H1 (cell line): ENCODE results near the gene KREMEN1. TPM values are rescaled to one million over a fixed set of nuclear protein-coding genes. Genes with fewer than 3 reads are reported as not detected.

Experiments used
- CTCF ChIA-PET: fragments of 300-600 bp; sonication (Branson Sonifier 250); formaldehyde crosslinking; loops from one replicate; lab custom pipeline; 2021; ENCODE audit not compliant: partially characterized antibody; lab: Charles Lee
- POLR2A ChIA-PET: fragments of 300-600 bp; sonication (Branson Sonifier 250); formaldehyde crosslinking; loops from one replicate; lab custom pipeline; 2021; ENCODE audit warnings: inconsistent platforms; ENCODE audit not compliant: partially characterized antibody; lab: Charles Lee
- DNase-seq, 2 experiments: peaks; one replicate each; pipeline versions ENCODE4 v3.0.0 to v3.0.0-alpha.2; 2010 to 2022; ENCODE audit warnings: low spot score in 2 of 2, low read depth in 1 of 2, mixed read lengths in 1 of 2
- FAIRE-seq: peaks from 2 replicates; lab custom pipeline; 2011; peaks lifted over from hg19 to GRCh38; lab: Jason Lieb, UNC
- H2AFZ ChIP-seq: 2 replicates; pipeline ENCODE4 v1.8.1; 2012; ENCODE audit warnings: low read length, inconsistent platforms
- H2AK5ac ChIP-seq: 2 replicates; pipeline ENCODE4 v1.6.1; 2013; ENCODE audit warnings: low read depth, low read length
- H2BK120ac ChIP-seq: replicated peaks from 2 replicates; pipeline ENCODE3; 2013; ENCODE audit warnings: low read depth, low read length, inconsistent platforms
- H2BK12ac ChIP-seq: 2 replicates; pipeline ENCODE4 v1.6.1; 2013; ENCODE audit warnings: low read depth, low read length
- H2BK15ac ChIP-seq: 2 replicates; pipeline ENCODE4 v1.6.1; 2013; ENCODE audit warnings: low read length
- H2BK20ac ChIP-seq: 2 replicates; pipeline ENCODE4 v1.6.1; 2013; ENCODE audit warnings: low read length
- H2BK5ac ChIP-seq: 2 replicates; pipeline ENCODE4 v1.6.1; 2013; ENCODE audit warnings: low read depth, low read length
- H3K14ac ChIP-seq: 2 replicates; pipeline ENCODE4 v1.6.1; 2013; ENCODE audit warnings: inconsistent platforms; ENCODE audit not compliant: insufficient read length
- H3K18ac ChIP-seq: 2 replicates; pipeline ENCODE4 v1.6.1; 2013; ENCODE audit warnings: low read length; ENCODE audit errors: extremely low read depth
- H3K23ac ChIP-seq: 2 replicates; pipeline ENCODE4 v1.6.1; 2013; ENCODE audit warnings: inconsistent platforms; ENCODE audit not compliant: insufficient read length
- H3K23me2 ChIP-seq: 2 replicates; pipeline ENCODE4 v1.6.1; 2013; ENCODE audit warnings: low read depth, low read length
- H3K27ac ChIP-seq: 2 replicates; pipeline ENCODE4 v1.6.1; 2011; ENCODE audit warnings: low read depth, low read length, inconsistent platforms
- H3K27me3 ChIP-seq, 4 experiments: replicated peaks in 1 of 4; 1 replicate in 1 of 4; 2 replicates in 3 of 4; pipeline versions ENCODE4 v1.6.1 to v1.8.1; 2011 to 2013; ENCODE audit warnings: low read length in 3 of 4, mild to moderate bottlenecking in 3 of 4, inconsistent platforms in 2 of 4, mixed read lengths in 2 of 4, moderate library complexity in 1 of 4; ENCODE audit not compliant: control insufficient read depth in 3 of 4, insufficient read depth in 3 of 4; ENCODE audit errors: extremely low read depth in 1 of 4
- H3K36me3 ChIP-seq, 4 experiments: 2 replicates each; pipeline versions ENCODE4 v1.6.1 to v1.8.1; 2011 to 2013; ENCODE audit warnings: mild to moderate bottlenecking in 4 of 4, low read length in 3 of 4, moderate library complexity in 2 of 4, control low read depth in 1 of 4, inconsistent platforms in 1 of 4; ENCODE audit not compliant: insufficient read depth in 4 of 4, control insufficient read depth in 2 of 4
- H3K4ac ChIP-seq: replicated peaks from 2 replicates; pipeline ENCODE3; 2013; ENCODE audit warnings: low read length, low read depth, mixed read lengths, inconsistent platforms; ENCODE audit not compliant: insufficient read length
- H3K4me1 ChIP-seq, 4 experiments: replicated peaks in 1 of 4; 1 replicate in 1 of 4; 2 replicates in 3 of 4; pipeline versions ENCODE4 v1.6.1 to v1.8.1; 2011 to 2013; ENCODE audit warnings: low read length in 3 of 4, inconsistent platforms in 2 of 4, mixed read lengths in 1 of 4; ENCODE audit not compliant: insufficient read depth in 4 of 4, control insufficient read depth in 3 of 4
- H3K4me2 ChIP-seq, 2 experiments: 2 replicates each; pipeline versions ENCODE4 v1.6.1 to v1.8.1; 2011 to 2013; ENCODE audit warnings: low read depth in 2 of 2, low read length in 2 of 2, control low read depth in 1 of 2, inconsistent platforms in 1 of 2, mild to moderate bottlenecking in 1 of 2; ENCODE audit not compliant: insufficient read depth in 1 of 2
- H3K4me3 ChIP-seq, 4 experiments: fragments of 200-600, 300-600 bp in 1 of 4; sonication (generic), shearing (Covaris generic), sonication (Bioruptor Twin) in 1 of 4; 2 replicates each; pipeline versions ENCODE4 v1.5.1 to v1.8.1; 2011 to 2016; ENCODE audit warnings: low read length in 4 of 4, low read depth in 3 of 4, control low read depth in 2 of 4, inconsistent platforms in 2 of 4, mild to moderate bottlenecking in 2 of 4, mixed read lengths in 1 of 4, moderate library complexity in 1 of 4; ENCODE audit not compliant: insufficient read depth in 2 of 4; ENCODE audit errors: extremely low read depth in 1 of 4
- H3K56ac ChIP-seq: replicated peaks from 2 replicates; pipeline ENCODE3; 2013; ENCODE audit warnings: low read depth, mild to moderate bottlenecking, mixed read lengths, low read length, inconsistent platforms; ENCODE audit not compliant: insufficient read length
- H3K79me1 ChIP-seq: 2 replicates; pipeline ENCODE4 v1.6.1; 2013; ENCODE audit warnings: low read depth, low read length, control low read depth
- H3K79me2 ChIP-seq, 2 experiments: 2 replicates each; pipeline versions ENCODE4 v1.6.1 to v1.8.1; 2012 to 2013; ENCODE audit warnings: low read length in 2 of 2, mild to moderate bottlenecking in 2 of 2, inconsistent platforms in 1 of 2; ENCODE audit not compliant: insufficient read depth in 2 of 2, control insufficient read depth in 1 of 2
- H3K9ac ChIP-seq, 4 experiments: replicated peaks in 1 of 4; 1 replicate in 1 of 4; 2 replicates in 3 of 4; pipeline versions ENCODE4 v1.6.1 to v1.8.1; 2011 to 2013; ENCODE audit warnings: low read depth in 3 of 4, low read length in 3 of 4, control low read depth in 2 of 4, mild to moderate bottlenecking in 2 of 4, moderate library complexity in 2 of 4, inconsistent platforms in 1 of 4; ENCODE audit errors: extremely low read depth in 1 of 4
- H3K9me3 ChIP-seq, 2 experiments: 2 replicates each; pipeline versions ENCODE4 v1.6.1 to v1.8.1; 2012 to 2013; ENCODE audit warnings: mild to moderate bottlenecking in 2 of 2, moderate library complexity in 2 of 2, control low read depth in 1 of 2, inconsistent platforms in 1 of 2, low read depth in 1 of 2, low read length in 1 of 2, mixed read lengths in 1 of 2; ENCODE audit not compliant: insufficient read depth in 2 of 2
- H4K20me1 ChIP-seq, 2 experiments: replicated peaks in 1 of 2; 2 replicates each; pipeline versions ENCODE3 to v1.8.1; 2011 to 2013; ENCODE audit warnings: inconsistent platforms in 2 of 2, low read length in 2 of 2, mild to moderate bottlenecking in 1 of 2; ENCODE audit not compliant: insufficient read depth in 2 of 2, control insufficient read depth in 1 of 2
- H4K5ac ChIP-seq: 2 replicates; pipeline ENCODE4 v1.6.1; 2013; ENCODE audit warnings: low read length, low read depth, mixed read lengths, inconsistent platforms; ENCODE audit not compliant: insufficient read length
- H4K8ac ChIP-seq: 2 replicates; pipeline ENCODE4 v1.8.0; 2013; ENCODE audit warnings: mild to moderate bottlenecking, moderate library complexity, low read length, inconsistent platforms; ENCODE audit not compliant: insufficient read depth; ENCODE audit errors: extremely low read depth
- H4K91ac ChIP-seq: replicated peaks from 2 replicates; pipeline ENCODE3; 2013; ENCODE audit warnings: low read length, mixed read lengths, inconsistent platforms; ENCODE audit not compliant: insufficient read length
- CTBP2 ChIP-seq: IDR thresholded peaks from 2 replicates; pipeline ENCODE4 v1.7.0; 2011; ENCODE audit warnings: borderline replicate concordance, mild to moderate bottlenecking, moderate library complexity, mixed read lengths, low read length; ENCODE audit not compliant: insufficient read depth, insufficient read length
- FOSL1 ChIP-seq: IDR thresholded peaks from 2 replicates; pipeline ENCODE4 v1.6.1; 2011; ENCODE audit warnings: mild to moderate bottlenecking, low read depth, low read length, moderate library complexity; ENCODE audit not compliant: insufficient read depth
- GABPA ChIP-seq: IDR thresholded peaks from 2 replicates; pipeline ENCODE4 v1.6.1; 2011; ENCODE audit warnings: mild to moderate bottlenecking, low read length, moderate library complexity, borderline replicate concordance; ENCODE audit not compliant: insufficient read depth
- KDM4A ChIP-seq: IDR thresholded peaks from one replicate; pipeline ENCODE4 v1.7.1; 2012; ENCODE audit warnings: low read depth, mild to moderate bottlenecking, moderate library complexity, low read length, inconsistent platforms; ENCODE audit not compliant: severe bottlenecking
- POLR2AphosphoS5 ChIP-seq: IDR thresholded peaks from 2 replicates; pipeline ENCODE4 v1.6.1; 2011; ENCODE audit warnings: low read depth, low read length
- RAD21 ChIP-seq, 2 experiments: IDR thresholded peaks in 1 of 2; conservative IDR thresholded peaks in 1 of 2; 2 replicates each; pipeline ENCODE4 v1.6.1; 2011; ENCODE audit warnings: low read depth in 2 of 2, low read length in 2 of 2, improper control_type of control experiment in 1 of 2, inconsistent platforms in 1 of 2, mild to moderate bottlenecking in 1 of 2, moderate library complexity in 1 of 2
- RFX5 ChIP-seq: IDR thresholded peaks from 2 replicates; pipeline ENCODE4 v1.6.1; 2011; ENCODE audit warnings: low read depth, low read length, improper control_type of control experiment, borderline replicate concordance
- RXRA ChIP-seq: IDR thresholded peaks from 2 replicates; pipeline ENCODE4 v1.6.1; 2011; ENCODE audit warnings: low read depth, mild to moderate bottlenecking, low read length, moderate library complexity; ENCODE audit not compliant: insufficient read depth
- SAP30 ChIP-seq: fragments of 300-600 bp; sonication (generic); IDR thresholded peaks from 2 replicates; pipeline ENCODE4 v1.7.1; 2012; ENCODE audit warnings: low read length, moderate library complexity, mild to moderate bottlenecking, inconsistent platforms; ENCODE audit not compliant: insufficient read depth, insufficient replicate concordance
- TAF1 ChIP-seq: IDR thresholded peaks from 2 replicates; pipeline ENCODE4 v1.6.1; 2011; ENCODE audit warnings: mild to moderate bottlenecking, low read depth, low read length
- TEAD4 ChIP-seq: IDR thresholded peaks from 2 replicates; pipeline ENCODE4 v1.6.1; 2012; ENCODE audit warnings: low read depth, low read length, inconsistent platforms, mixed read lengths
- YY1 ChIP-seq: IDR thresholded peaks from 2 replicates; pipeline ENCODE4 v1.6.1; 2011; ENCODE audit warnings: low read depth, mild to moderate bottlenecking, low read length
- ZNF274 ChIP-seq: IDR thresholded peaks from 2 replicates; pipeline ENCODE4 v1.7.0; 2012; ENCODE audit warnings: low read length, borderline replicate concordance; ENCODE audit errors: extremely low read depth
- WGBS, 2 experiments: shearing (Covaris generic) in 1 of 2; methylation state at CpG; one replicate each; pipeline versions ENCODE4 v1.1.6 to v1.1.7; 2013 to 2015; ENCODE audit warnings: low lambda C conversion rate in 2 of 2, mixed read lengths in 2 of 2, inconsistent platforms in 1 of 2, low coverage in 1 of 2, missing lambda C conversion rate in 1 of 2; ENCODE audit not compliant: insufficient replicate concordance in 2 of 2, insufficient coverage in 1 of 2, insufficient read length in 1 of 2; ENCODE audit errors: extremely low coverage in 1 of 2, missing lambda C conversion rate in 1 of 2; 5-methylcytosine and 5-hydroxymethylcytosine counted together
- polyA plus RNA-seq, 7 experiments: library from polyadenylated mRNA; depleted of rRNA in 3 of 7; stranded (reverse) in 5 of 7; unstranded in 2 of 7; fragments of >200 nt in 5 of 7; fragments of 200-250 nt in 2 of 7; gene quantifications; 1 replicate in 5 of 7; 2 replicates in 1 of 7; 4 replicates in 1 of 7; pipeline versions ENCODE4 v1.2.1 to v1.2.3, GENCODE V29; 2011 to 2013; ENCODE audit warnings: missing spikeins in 2 of 7, mixed read lengths in 2 of 7
- total RNA-seq: library from RNA; stranded (reverse); fragmentation: NEBNext Ultra II Directional; extraction: Animal tissue kit (Norgen Biotek cat#: 25700); gene quantifications from 2 replicates; pipeline ENCODE4 v1.2.1, GENCODE V29; 2021

KREMEN1 gene
- total and polyA plus RNA-seq, 2 of the 8 experiments (the other 6 are each of a cell fraction or from before 2014, with no cell fraction given), result 2.1 to 3.2 TPM

DNA sequence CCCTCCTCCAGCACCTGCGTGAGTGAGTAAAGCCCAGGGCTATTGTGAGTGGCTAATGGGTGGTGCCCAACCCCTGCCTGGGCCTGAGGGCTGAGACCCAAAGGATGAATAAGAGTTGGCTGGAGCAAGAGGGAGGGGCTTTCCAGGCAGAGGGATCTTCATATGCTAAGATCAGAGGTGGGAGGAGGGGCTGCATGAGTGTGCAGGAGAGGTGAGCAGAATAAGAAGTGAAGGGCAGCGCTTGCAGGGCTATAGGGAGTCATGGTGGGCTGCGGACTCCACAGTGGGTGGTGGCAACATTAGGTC is 136.7 kb downstream of the KREMEN1 start:
- POLR2A ChIA-PET, result interaction anchor here (1.0 to 1.7 kb wide), 3 partner anchors 9 to 20 kb away, joined by 4 to 5 read pairs (median 5); no protein-coding TSS in a partner anchor
- TF ChIP-seq KDM4A, result no peak
- no peak for TF ChIP-seq CTBP2
- no peak for TF ChIP-seq TEAD4
- TF ChIP-seq GABPA, result no peak
- no peak for TF ChIP-seq RXRA
- no peak for TF ChIP-seq SAP30
- no peak for TF ChIP-seq RAD21 (IDR thresholded peaks at IDR 0.05 in 1 of 2, conservative IDR thresholded peaks at IDR 0.05 in 1 of 2; ENCODE audit: low read depth in 2 of 2, low read length in 2 of 2)
- no peak for TF ChIP-seq TAF1
- no peak for TF ChIP-seq FOSL1
- no peak for TF ChIP-seq RFX5
- TF ChIP-seq ZNF274, result no peak
- no peak for TF ChIP-seq POLR2AphosphoS5
- no peak for TF ChIP-seq YY1

More for the DNA sequence above, 136.7 kb downstream of the KREMEN1 start:
- peaks cover 0 to 8% (median 3%) of the 10 kb centered on the region in 4 experiments; a peak in 5 of 7 replicates for H3K27me3 ChIP-seq
- CTCF ChIA-PET, result interaction anchor here (0.6 to 3.2 kb wide), 8 partner anchors 10 to 650 kb away, joined by 3 to 20 read pairs (median 4); no protein-coding TSS in a partner anchor
- no peak overlapping the region for H2AFZ ChIP-seq
- DNase-seq, result no peak
- peaks cover 0 to 16% (median 4%) of the 10 kb centered on the region in 4 experiments; a peak in 6 of 7 replicates for H3K4me1 ChIP-seq
- no peak overlapping the region for H4K8ac ChIP-seq
- H4K20me1 ChIP-seq, result peaks cover 0 to 3% of the 10 kb centered on the region in 2 experiments
- no peak overlapping the region for H3K4ac ChIP-seq
- no peaks in the 10 kb centered on the region for H3K79me2 ChIP-seq
- peaks cover 4% of the 10 kb centered on the region; the same call in 1 of the 2 replicates for H3K23me2 ChIP-seq
- no peak overlapping the region for H3K56ac ChIP-seq
- H2BK20ac ChIP-seq, result no peak overlapping the region
- no peak overlapping the region for H3K23ac ChIP-seq
- no peak overlapping the region for H3K9ac ChIP-seq
- H3K4me2 ChIP-seq, result peak overlapping the region in 1 of 2 experiments; percentile 28; a peak in 2 of 4 replicates
- H3K4me3 ChIP-seq, result no peak overlapping the region
- H3K79me1 ChIP-seq, result peaks cover 5% of the 10 kb centered on the region
- H3K18ac ChIP-seq, result no peak overlapping the region
- H4K91ac ChIP-seq, result peak overlapping the region; percentile 10
- H3K14ac ChIP-seq, result no peak overlapping the region
- peak overlapping the region; percentile 60; the same call in 1 of the 2 replicates for H2BK5ac ChIP-seq
- H2BK15ac ChIP-seq, result no peak overlapping the region
- H2BK120ac ChIP-seq, result no peak overlapping the region
- no peak overlapping the region for H2AK5ac ChIP-seq
- FAIRE-seq, result no peak
- H4K5ac ChIP-seq, result no peak overlapping the region
- WGBS, 2 experiments, result 93% methylated on average over 3 of the region's 3 CpGs; no CpG with 5 or more reads in 1 of the 2 experiments
- H3K36me3 ChIP-seq, result no peaks in the 10 kb centered on the region
- 0 out of 2 replicates have a peak overlapping the region, but pooled peaks have one; percentile 39 for H2BK12ac ChIP-seq
- H3K9me3 ChIP-seq, result no peaks in the 10 kb centered on the region
- H3K27ac ChIP-seq, result no peak overlapping the region
